Endothelial cell of umbilical vein (primary cell): ENCODE data around the gene DNAH9. TPM values are rescaled to one million over a fixed set of nuclear protein-coding genes. Genes with fewer than 3 reads are reported as not detected.
"Not testable (repeated sequence)": the region's sequence is repeated elsewhere in the genome, so short reads cannot be mapped to it uniquely, and the experiment has no call there.

Source experiments
- BruUV-seq: library from RNA; stranded (reverse); fragments of 400-500 nt; replicated peaks from 2 replicates; lab custom pipeline; 2021; lab: Mats Ljungman, UMichigan
- CTCF ChIA-PET: fragments of 300-600, 350-600 bp; sonication (Branson Sonifier 250); formaldehyde crosslinking; loops from one replicate; lab custom pipeline; 2021; ENCODE audit warnings: antibody characterized with exemption, inconsistent platforms; lab: Charles Lee
- POLR2A ChIA-PET: fragments of 300-600, 350-600 bp; sonication (Branson Sonifier 250); formaldehyde crosslinking; loops from one replicate; lab custom pipeline; 2021; ENCODE audit warnings: antibody characterized with exemption, inconsistent platforms; lab: Charles Lee
- DNase-seq: peaks from one replicate; pipeline ENCODE4 v3.0.0-alpha.2; 2011; ENCODE audit warnings: low read depth, low spot score
- FAIRE-seq: peaks from 2 replicates; lab custom pipeline; 2011; peaks lifted over from hg19 to GRCh38; lab: Jason Lieb, UNC
- H2AFZ ChIP-seq: 2 replicates; pipeline ENCODE4 v1.6.0; 2012; ENCODE audit warnings: low read depth, low read length, control low read depth, inconsistent platforms
- H3K27ac ChIP-seq: 2 replicates; pipeline ENCODE4 v1.5.1; 2011; ENCODE audit warnings: low read depth, mild to moderate bottlenecking, control low read depth, low read length, moderate library complexity; ENCODE audit not compliant: insufficient read depth
- H3K27me3 ChIP-seq, 2 experiments: 2 replicates each; pipeline versions ENCODE4 v1.6.0 to v1.6.1; 2011; ENCODE audit warnings: low read length in 2 of 2, mixed read lengths in 1 of 2; ENCODE audit not compliant: control insufficient read depth in 2 of 2, insufficient read depth in 2 of 2
- H3K36me3 ChIP-seq, 2 experiments: 2 replicates in 1 of 2; 3 replicates in 1 of 2; pipeline ENCODE4 v1.5.1; 2011; ENCODE audit warnings: low read length in 2 of 2, mild to moderate bottlenecking in 1 of 2, moderate library complexity in 1 of 2; ENCODE audit not compliant: control insufficient read depth in 2 of 2, insufficient read depth in 2 of 2; ENCODE audit errors: extremely low read depth in 1 of 2
- H3K4me1 ChIP-seq: 3 replicates; pipeline ENCODE4 v1.5.1; 2011; ENCODE audit warnings: mild to moderate bottlenecking, low read length; ENCODE audit not compliant: control insufficient read depth, insufficient read depth; ENCODE audit errors: extremely low read depth
- H3K4me2 ChIP-seq: 2 replicates; pipeline ENCODE4 v1.6.1; 2011; ENCODE audit warnings: low read length, control low read depth, mixed read lengths; ENCODE audit not compliant: insufficient read depth
- H3K4me3 ChIP-seq, 3 experiments: fragments of 200-600 bp in 1 of 3; sonication (generic), shearing (Covaris generic) in 1 of 3; replicated peaks in 1 of 3; 2 replicates each; pipeline ENCODE4 v1.5.1; 2011 to 2016; ENCODE audit warnings: control low read depth in 3 of 3, low read length in 3 of 3, mild to moderate bottlenecking in 2 of 3, inconsistent platforms in 1 of 3, low read depth in 1 of 3, moderate library complexity in 1 of 3; ENCODE audit not compliant: insufficient read depth in 1 of 3
- H3K79me2 ChIP-seq: 2 replicates; pipeline ENCODE4 v1.6.0; 2012; ENCODE audit warnings: low read length, inconsistent platforms; ENCODE audit not compliant: control insufficient read depth, insufficient read depth
- H3K9ac ChIP-seq: replicated peaks from 2 replicates; pipeline ENCODE3; 2011; ENCODE audit warnings: low read length, control low read depth; ENCODE audit not compliant: insufficient read depth; ENCODE audit errors: extremely low read depth
- H3K9me1 ChIP-seq: replicated peaks from 3 replicates; pipeline ENCODE4 v1.6.0; 2011; ENCODE audit warnings: mild to moderate bottlenecking, low read length; ENCODE audit not compliant: control insufficient read depth, insufficient read depth; ENCODE audit errors: extremely low read depth
- H3K9me3 ChIP-seq: replicated peaks from 2 replicates; pipeline ENCODE4 v1.5.1; 2012; ENCODE audit warnings: low read length, inconsistent platforms; ENCODE audit not compliant: control insufficient read depth, insufficient read depth
- H4K20me1 ChIP-seq: replicated peaks from 2 replicates; pipeline ENCODE3; 2011; ENCODE audit warnings: mild to moderate bottlenecking, low read length; ENCODE audit not compliant: control insufficient read depth, insufficient read depth; ENCODE audit errors: extremely low read depth
- EZH2 ChIP-seq: IDR thresholded peaks from 2 replicates; pipeline ENCODE4 v1.6.1; 2012; ENCODE audit warnings: borderline replicate concordance, low read depth, mild to moderate bottlenecking, moderate library complexity, low read length, inconsistent platforms; ENCODE audit not compliant: severe bottlenecking
- dilution Hi-C: fragments of 300-500 bp; cut with MboI; formaldehyde crosslinking; loops from one replicate; pipeline ENCODE4 v1.15.0; 2019; ENCODE audit warnings: low sequenced_read_pairs; ENCODE audit not compliant: extremely low pct_ligation_motif_present
- intact Hi-C: fragments of 100-400 bp; cut with micrococcal nuclease; formaldehyde crosslinking; loops from one replicate; pipeline ENCODE4 v1.10.0; 2022
- polyA plus RNA-seq, 4 experiments: library from polyadenylated mRNA; depleted of rRNA in 3 of 4; stranded (reverse) in 3 of 4; unstranded in 1 of 4; fragments of >200 nt; gene quantifications; 2 replicates each; pipeline versions ENCODE4 v1.2.1 to v1.2.3, GENCODE V29; 2011 to 2012; ENCODE audit warnings: missing spikeins in 1 of 4
- total RNA-seq: library from RNA; stranded (reverse); gene quantifications from 2 replicates; pipeline ENCODE4 v1.2.3, GENCODE V29; 2021
- TF ChIP-seq, protein P1 (sequence below), 2 donors: IDR thresholded peaks; 1 replicate in 1 of 2; 2 replicates in 1 of 2; pipeline ENCODE4 v1.5.1; 2011; ENCODE audit warnings: low read length in 2 of 2, mild to moderate bottlenecking in 2 of 2, moderate library complexity in 2 of 2, control low read depth in 1 of 2, inconsistent platforms in 1 of 2, low read depth in 1 of 2; ENCODE audit not compliant: insufficient read depth in 1 of 2; ENCODE audit errors: extremely low read depth in 1 of 2

DNAH9 gene
- total and polyA plus RNA-seq, 2 donors (not counting 3 experiments of a cell fraction or from before 2014, with no cell fraction given): not detected

DNA sequence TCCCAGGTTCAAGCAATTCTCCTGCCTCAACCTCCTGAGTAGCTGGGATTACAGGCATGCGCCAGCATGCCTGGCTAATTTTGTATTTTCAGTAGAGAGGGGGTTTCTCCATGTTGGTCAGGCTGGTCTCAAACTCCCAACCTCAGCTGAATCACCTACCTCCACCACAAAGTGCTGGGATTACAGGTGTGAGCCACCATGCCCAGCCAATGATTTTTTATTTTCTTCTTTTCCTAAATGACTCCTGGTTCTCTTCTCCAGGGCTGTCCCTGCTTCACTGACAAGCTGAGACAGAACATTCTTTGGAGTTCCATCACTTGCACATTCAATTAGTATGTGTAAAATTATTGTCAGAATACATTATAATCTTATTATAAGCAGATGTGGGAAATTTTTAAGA, 351.3 kb downstream of the DNAH9 start:
- H3K4me1 ChIP-seq, intact Hi-C loops, BruUV-seq, H2AFZ ChIP-seq, H3K9me1 ChIP-seq, H3K4me2 ChIP-seq, CTCF ChIA-PET, H3K79me2 ChIP-seq, H3K9ac ChIP-seq, H3K4me3 ChIP-seq, H3K27ac ChIP-seq, H4K20me1 ChIP-seq, POLR2A ChIA-PET, H3K9me3 ChIP-seq, H3K27me3 ChIP-seq, FAIRE-seq, DNase-seq, H3K36me3 ChIP-seq, dilution Hi-C loops: not testable (repeated sequence)

DNA sequence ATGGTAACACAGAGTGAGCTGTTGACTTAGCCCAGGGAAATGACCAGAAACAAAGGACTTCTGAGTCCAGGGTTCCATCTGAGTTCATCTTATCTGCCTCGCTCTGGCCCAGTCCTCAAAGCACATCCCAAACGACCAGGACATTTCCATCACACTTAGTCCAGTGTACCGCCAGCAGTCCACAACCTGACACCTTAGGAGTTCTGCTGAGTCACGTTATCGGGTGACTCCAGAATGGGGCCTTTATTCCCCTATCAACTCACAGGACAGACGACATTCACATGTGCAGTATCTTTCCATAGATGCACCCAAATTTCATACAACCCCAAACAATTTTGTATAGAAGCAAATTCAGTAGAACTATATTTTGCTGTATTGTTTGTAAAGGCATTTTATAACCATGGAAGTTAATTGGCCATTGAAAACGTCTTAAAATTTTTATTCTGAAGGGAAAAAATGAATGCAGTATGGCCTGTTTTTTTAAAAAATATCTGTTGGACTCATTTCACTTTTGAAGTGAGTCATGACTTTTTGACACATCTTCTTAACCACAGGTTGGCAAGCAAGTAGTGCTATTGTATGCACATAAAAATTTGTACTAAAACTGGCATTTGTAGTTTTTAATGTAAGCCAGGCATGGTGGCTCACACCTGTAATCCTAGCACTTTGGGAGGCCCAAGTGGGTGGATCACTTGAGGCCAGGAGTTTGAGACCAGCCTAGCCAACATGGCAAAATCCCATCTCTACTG, 352.7 kb downstream of the DNAH9 start:
- CTCF ChIA-PET: interaction anchor here (0.7 kb wide), 1 partner anchor 16 kb away, joined by 3 read pairs; no protein-coding TSS in a partner anchor
- Histone ChIP-seq H3K9ac (no peak overlapping the region), H3K79me2 (no peaks in the 10 kb centered on the region), H3K27me3 (no peaks in the 10 kb centered on the region), H3K9me1 (no peaks in the 10 kb centered on the region), H3K36me3 (no peaks in the 10 kb centered on the region), H2AFZ (no peak overlapping the region), H3K9me3 (no peaks in the 10 kb centered on the region), H3K4me3 (no peak overlapping the region), H3K4me2 (no peak overlapping the region), H3K4me1 (no peaks in the 10 kb centered on the region), H4K20me1 (no peaks in the 10 kb centered on the region), H3K27ac (no peak overlapping the region)
- no peak for DNase-seq
- TF ChIP-seq EZH2: no peak
- TF ChIP-seq, protein P1, sequence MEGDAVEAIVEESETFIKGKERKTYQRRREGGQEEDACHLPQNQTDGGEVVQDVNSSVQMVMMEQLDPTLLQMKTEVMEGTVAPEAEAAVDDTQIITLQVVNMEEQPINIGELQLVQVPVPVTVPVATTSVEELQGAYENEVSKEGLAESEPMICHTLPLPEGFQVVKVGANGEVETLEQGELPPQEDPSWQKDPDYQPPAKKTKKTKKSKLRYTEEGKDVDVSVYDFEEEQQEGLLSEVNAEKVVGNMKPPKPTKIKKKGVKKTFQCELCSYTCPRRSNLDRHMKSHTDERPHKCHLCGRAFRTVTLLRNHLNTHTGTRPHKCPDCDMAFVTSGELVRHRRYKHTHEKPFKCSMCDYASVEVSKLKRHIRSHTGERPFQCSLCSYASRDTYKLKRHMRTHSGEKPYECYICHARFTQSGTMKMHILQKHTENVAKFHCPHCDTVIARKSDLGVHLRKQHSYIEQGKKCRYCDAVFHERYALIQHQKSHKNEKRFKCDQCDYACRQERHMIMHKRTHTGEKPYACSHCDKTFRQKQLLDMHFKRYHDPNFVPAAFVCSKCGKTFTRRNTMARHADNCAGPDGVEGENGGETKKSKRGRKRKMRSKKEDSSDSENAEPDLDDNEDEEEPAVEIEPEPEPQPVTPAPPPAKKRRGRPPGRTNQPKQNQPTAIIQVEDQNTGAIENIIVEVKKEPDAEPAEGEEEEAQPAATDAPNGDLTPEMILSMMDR (IDR thresholded peaks at IDR 0.05; ENCODE audit: extremely low read depth in 1 of 2, insufficient read depth in 1 of 2, low read depth in 1 of 2, low read length in 2 of 2): no peak
- BruUV-seq: no TSS peak
- FAIRE-seq: no peak
- intact Hi-C loops (no loop called here), dilution Hi-C loops (no loop called here)
- POLR2A ChIA-PET: no interaction called here
